ENCODE results near the gene ALOX5AP.

GRCh38 chr13:30757026-30757742, 21.8 kb downstream of the ALOX5AP start:
- TF ChIP-seq, protein P1, sequence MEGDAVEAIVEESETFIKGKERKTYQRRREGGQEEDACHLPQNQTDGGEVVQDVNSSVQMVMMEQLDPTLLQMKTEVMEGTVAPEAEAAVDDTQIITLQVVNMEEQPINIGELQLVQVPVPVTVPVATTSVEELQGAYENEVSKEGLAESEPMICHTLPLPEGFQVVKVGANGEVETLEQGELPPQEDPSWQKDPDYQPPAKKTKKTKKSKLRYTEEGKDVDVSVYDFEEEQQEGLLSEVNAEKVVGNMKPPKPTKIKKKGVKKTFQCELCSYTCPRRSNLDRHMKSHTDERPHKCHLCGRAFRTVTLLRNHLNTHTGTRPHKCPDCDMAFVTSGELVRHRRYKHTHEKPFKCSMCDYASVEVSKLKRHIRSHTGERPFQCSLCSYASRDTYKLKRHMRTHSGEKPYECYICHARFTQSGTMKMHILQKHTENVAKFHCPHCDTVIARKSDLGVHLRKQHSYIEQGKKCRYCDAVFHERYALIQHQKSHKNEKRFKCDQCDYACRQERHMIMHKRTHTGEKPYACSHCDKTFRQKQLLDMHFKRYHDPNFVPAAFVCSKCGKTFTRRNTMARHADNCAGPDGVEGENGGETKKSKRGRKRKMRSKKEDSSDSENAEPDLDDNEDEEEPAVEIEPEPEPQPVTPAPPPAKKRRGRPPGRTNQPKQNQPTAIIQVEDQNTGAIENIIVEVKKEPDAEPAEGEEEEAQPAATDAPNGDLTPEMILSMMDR (IDR thresholded peaks at IDR 0.05 in 2 of 3, conservative IDR thresholded peaks at IDR 0.05 in 1 of 3; ENCODE audit: control insufficient read depth in 2 of 3, extremely low read depth in 1 of 3, insufficient read depth in 1 of 3, low read depth in 3 of 3, low read length in 3 of 3): no peak
- TF ChIP-seq, protein P2, sequence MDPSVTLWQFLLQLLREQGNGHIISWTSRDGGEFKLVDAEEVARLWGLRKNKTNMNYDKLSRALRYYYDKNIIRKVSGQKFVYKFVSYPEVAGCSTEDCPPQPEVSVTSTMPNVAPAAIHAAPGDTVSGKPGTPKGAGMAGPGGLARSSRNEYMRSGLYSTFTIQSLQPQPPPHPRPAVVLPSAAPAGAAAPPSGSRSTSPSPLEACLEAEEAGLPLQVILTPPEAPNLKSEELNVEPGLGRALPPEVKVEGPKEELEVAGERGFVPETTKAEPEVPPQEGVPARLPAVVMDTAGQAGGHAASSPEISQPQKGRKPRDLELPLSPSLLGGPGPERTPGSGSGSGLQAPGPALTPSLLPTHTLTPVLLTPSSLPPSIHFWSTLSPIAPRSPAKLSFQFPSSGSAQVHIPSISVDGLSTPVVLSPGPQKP (IDR thresholded peaks at IDR 0.05; ENCODE audit: low read depth, low read length): no peak
- TF ChIP-seq CREB1 (IDR thresholded peaks at IDR 0.05; ENCODE audit: low read depth) (no peak), NFYB (IDR thresholded peaks at IDR 0.05; ENCODE audit: insufficient read depth, low read depth, low read length) (no peak), RELA (IDR thresholded peaks at IDR 0.05; ENCODE audit: borderline replicate concordance, partially characterized antibody) (no peak), ATF2 (IDR thresholded peaks at IDR 0.05; ENCODE audit: low read length) (no peak), SUZ12 (IDR thresholded peaks at IDR 0.05; ENCODE audit: unreplicated experiment) (no peak), CREM (IDR thresholded peaks at IDR 0.05; ENCODE audit: low read depth) (no peak), RAD21 (IDR thresholded peaks at IDR 0.05; ENCODE audit: insufficient read depth, low read depth, low read length) (no peak), BCLAF1 (IDR thresholded peaks at IDR 0.05) (no peak), USF2 (IDR thresholded peaks at IDR 0.05; ENCODE audit: borderline replicate concordance, low read depth, low read length) (no peak), DPF2 (IDR thresholded peaks at IDR 0.05) (no peak)
- TF ChIP-seq, protein P3, sequence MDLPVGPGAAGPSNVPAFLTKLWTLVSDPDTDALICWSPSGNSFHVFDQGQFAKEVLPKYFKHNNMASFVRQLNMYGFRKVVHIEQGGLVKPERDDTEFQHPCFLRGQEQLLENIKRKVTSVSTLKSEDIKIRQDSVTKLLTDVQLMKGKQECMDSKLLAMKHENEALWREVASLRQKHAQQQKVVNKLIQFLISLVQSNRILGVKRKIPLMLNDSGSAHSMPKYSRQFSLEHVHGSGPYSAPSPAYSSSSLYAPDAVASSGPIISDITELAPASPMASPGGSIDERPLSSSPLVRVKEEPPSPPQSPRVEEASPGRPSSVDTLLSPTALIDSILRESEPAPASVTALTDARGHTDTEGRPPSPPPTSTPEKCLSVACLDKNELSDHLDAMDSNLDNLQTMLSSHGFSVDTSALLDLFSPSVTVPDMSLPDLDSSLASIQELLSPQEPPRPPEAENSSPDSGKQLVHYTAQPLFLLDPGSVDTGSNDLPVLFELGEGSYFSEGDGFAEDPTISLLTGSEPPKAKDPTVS (IDR thresholded peaks at IDR 0.05; ENCODE audit: low read depth, low read length): no peak

Measured in GM12878 (cell line).